ELR (cell line): ENCODE measurements around the gene PDP2.

ENCODE experiments used
- DNase-seq: peaks from one replicate; pipeline ENCODE4 v3.0.0-alpha.2; 2015; ENCODE audit warnings: low read depth

Gene PDP2

GRCh38 chr16:66935314-66936011 is 55.1 kb downstream of the PDP2 start, which contains the start of gene CES2:
TSS of gene CES2 (plus strand) at chr16:66935516. CDS start at chr16:66935636, 120 bp downstream.
- DNase-seq, result peak; percentile 71

- no peak for DNase-seq
These were observed 56.1 kb downstream of the PDP2 start for GRCh38 chr16:66936462-66936861.

- DNase-seq, result no peak
These were observed 56.7 kb downstream of the PDP2 start for GRCh38 chr16:66936889-66937554.

- DNase-seq, result no peak
These were observed 57.5 kb downstream of the PDP2 start for GRCh38 chr16:66937725-66938337.

GRCh38 chr16:66939366-66939765 is 59.1 kb downstream of the PDP2 start:
- no peak for DNase-seq

- no peak for DNase-seq
These were observed 59.9 kb downstream of the PDP2 start for GRCh38 chr16:66940236-66940635.
